H1 (cell line): ENCODE data around the gene HILPDA. TPM values are rescaled to one million over a fixed set of nuclear protein-coding genes. Genes with fewer than 3 reads are reported as not detected.

ENCODE experiments used
- BACH1 ChIP-seq: IDR thresholded peaks from 2 replicates; pipeline ENCODE4 v1.6.1; 2012; ENCODE audit warnings: low read length, improper control_type of control experiment
- BCL11A ChIP-seq, 2 experiments: IDR thresholded peaks; one replicate each; pipeline ENCODE4 v1.6.1; 2011; ENCODE audit warnings: low read depth in 2 of 2, low read length in 2 of 2, mild to moderate bottlenecking in 2 of 2
- CBX5 ChIP-seq: fragments of 300-800, 300-1000 bp; sonication (generic); IDR thresholded peaks from 2 replicates; pipeline ENCODE4 v1.7.1; 2016; ENCODE audit warnings: antibody characterized with exemption, low read length, low read depth
- CBX8 ChIP-seq: fragments of 300-800, 300-1000 bp; sonication (generic); IDR thresholded peaks from 2 replicates; pipeline ENCODE4 v1.7.1; 2016; ENCODE audit warnings: low read depth, low read length, borderline replicate concordance
- CHD2 ChIP-seq: IDR thresholded peaks from 2 replicates; pipeline ENCODE4 v1.6.1; 2012; ENCODE audit warnings: low read length, improper control_type of control experiment
- CTCF ChIP-seq, 3 experiments: IDR thresholded peaks; 1 replicate in 2 of 3; 2 replicates in 1 of 3; pipeline versions ENCODE4 v1.5.1 to v1.6.1; 2011; ENCODE audit warnings: low read length in 3 of 3, mild to moderate bottlenecking in 3 of 3, inconsistent platforms in 2 of 3, low read depth in 1 of 3, moderate library complexity in 1 of 3; ENCODE audit not compliant: insufficient read depth in 1 of 3; ENCODE audit errors: control extremely low read depth in 1 of 3
- EGR1 ChIP-seq: IDR thresholded peaks from 2 replicates; pipeline ENCODE4 v1.6.1; 2011; ENCODE audit warnings: low read depth, low read length, borderline replicate concordance
- EZH2 ChIP-seq: fragments of 200-600 bp; sonication (generic); IDR thresholded peaks from 2 replicates; pipeline ENCODE4 v1.7.1; 2012; ENCODE audit warnings: low read depth, mild to moderate bottlenecking, moderate library complexity, low read length, inconsistent platforms; ENCODE audit not compliant: severe bottlenecking
- GTF2F1 ChIP-seq: IDR thresholded peaks from 2 replicates; pipeline ENCODE4 v1.6.1; 2012; ENCODE audit warnings: low read depth, low read length, improper control_type of control experiment, borderline replicate concordance
- HDAC6 ChIP-seq: IDR thresholded peaks from one replicate; pipeline ENCODE4 v1.7.1; 2012; ENCODE audit warnings: low read depth, mild to moderate bottlenecking, inconsistent platforms, low read length, moderate library complexity
- MAFK ChIP-seq: IDR thresholded peaks from 2 replicates; pipeline ENCODE4 v1.6.1; 2012; ENCODE audit warnings: low read depth, mild to moderate bottlenecking, improper control_type of control experiment, low read length
- NRF1 ChIP-seq: IDR thresholded peaks from 2 replicates; pipeline ENCODE4 v1.6.1; 2011; ENCODE audit warnings: mild to moderate bottlenecking, low read depth, low read length, improper control_type of control experiment
- PHF8 ChIP-seq: fragments of 200-600 bp; sonication (generic); conservative IDR thresholded peaks from 2 replicates; pipeline ENCODE4 v1.7.1; 2012; ENCODE audit warnings: low read depth, mild to moderate bottlenecking, inconsistent platforms, low read length, moderate library complexity
- POLR2AphosphoS5 ChIP-seq: IDR thresholded peaks from 2 replicates; pipeline ENCODE4 v1.6.1; 2011; ENCODE audit warnings: low read depth, low read length
- POU5F1 ChIP-seq: IDR thresholded peaks from 2 replicates; pipeline ENCODE4 v1.6.1; 2011; ENCODE audit warnings: low read depth, mild to moderate bottlenecking, low read length, moderate library complexity
- RAD21 ChIP-seq, 2 experiments: IDR thresholded peaks in 1 of 2; conservative IDR thresholded peaks in 1 of 2; 2 replicates each; pipeline ENCODE4 v1.6.1; 2011; ENCODE audit warnings: low read depth in 2 of 2, low read length in 2 of 2, improper control_type of control experiment in 1 of 2, inconsistent platforms in 1 of 2, mild to moderate bottlenecking in 1 of 2, moderate library complexity in 1 of 2
- RBBP5 ChIP-seq: IDR thresholded peaks from 2 replicates; pipeline ENCODE4 v1.7.1; 2012; ENCODE audit warnings: low read depth, mild to moderate bottlenecking, inconsistent platforms, low read length, moderate library complexity, borderline replicate concordance
- SAP30 ChIP-seq: fragments of 300-600 bp; sonication (generic); IDR thresholded peaks from 2 replicates; pipeline ENCODE4 v1.7.1; 2012; ENCODE audit warnings: low read length, moderate library complexity, mild to moderate bottlenecking, inconsistent platforms; ENCODE audit not compliant: insufficient read depth, insufficient replicate concordance
- SIRT6 ChIP-seq: IDR thresholded peaks from one replicate; pipeline ENCODE4 v1.7.1; 2012; ENCODE audit warnings: low read length, inconsistent platforms
- SP4 ChIP-seq: IDR thresholded peaks from 2 replicates; pipeline ENCODE4 v1.6.1; 2012; ENCODE audit warnings: low read length, inconsistent platforms
- SRF ChIP-seq: IDR thresholded peaks from 2 replicates; pipeline ENCODE4 v1.6.1; 2011; ENCODE audit warnings: mild to moderate bottlenecking, low read depth, low read length, moderate library complexity
- SUZ12 ChIP-seq: fragments of 200-600 bp; sonication (generic); IDR thresholded peaks from 2 replicates; pipeline ENCODE4 v1.6.1; 2012; ENCODE audit warnings: mild to moderate bottlenecking, inconsistent platforms, low read length, moderate library complexity, mixed read lengths
- TAF1 ChIP-seq: IDR thresholded peaks from 2 replicates; pipeline ENCODE4 v1.6.1; 2011; ENCODE audit warnings: mild to moderate bottlenecking, low read depth, low read length
- TAF7 ChIP-seq: optimal IDR thresholded peaks from 2 replicates; pipeline ENCODE3; 2011; ENCODE audit warnings: low read depth, mild to moderate bottlenecking, inconsistent platforms, low read length, moderate library complexity, borderline replicate concordance
- YY1 ChIP-seq: IDR thresholded peaks from 2 replicates; pipeline ENCODE4 v1.6.1; 2011; ENCODE audit warnings: low read depth, mild to moderate bottlenecking, low read length
- polyA plus RNA-seq, 7 experiments: library from polyadenylated mRNA; depleted of rRNA in 3 of 7; stranded (reverse) in 5 of 7; unstranded in 2 of 7; fragments of >200 nt in 5 of 7; fragments of 200-250 nt in 2 of 7; gene quantifications; 1 replicate in 5 of 7; 2 replicates in 1 of 7; 4 replicates in 1 of 7; pipeline versions ENCODE4 v1.2.1 to v1.2.3, GENCODE V29; 2011 to 2013; ENCODE audit warnings: missing spikeins in 2 of 7, mixed read lengths in 2 of 7
- total RNA-seq: library from RNA; stranded (reverse); fragmentation: NEBNext Ultra II Directional; extraction: Animal tissue kit (Norgen Biotek cat#: 25700); gene quantifications from 2 replicates; pipeline ENCODE4 v1.2.1, GENCODE V29; 2021

The HILPDA gene
- total and polyA plus RNA-seq, 2 of the 8 experiments (the other 6 are each of a cell fraction or from before 2014, with no cell fraction given) = 35.6 to 80.0 TPM

- no peak for TF ChIP-seq TAF7
- TF ChIP-seq HDAC6 = no peak
- TF ChIP-seq RBBP5 = no peak
- no peak for TF ChIP-seq TAF1
- TF ChIP-seq NRF1 = no peak
- no peak for TF ChIP-seq POU5F1
- TF ChIP-seq CHD2 = no peak
- no peak for TF ChIP-seq SIRT6
- no peak for TF ChIP-seq GTF2F1
- no peak for TF ChIP-seq SP4
- TF ChIP-seq PHF8 = no peak
- 0 out of 2 replicates have a peak, but pooled peaks have one; percentile 38 for TF ChIP-seq YY1
- no peak for TF ChIP-seq CBX5
- TF ChIP-seq RAD21 (IDR thresholded peaks at IDR 0.05 in 1 of 2, conservative IDR thresholded peaks at IDR 0.05 in 1 of 2; ENCODE audit: low read depth in 2 of 2, low read length in 2 of 2) = peak; percentile 86 to 88
- TF ChIP-seq SUZ12 = no peak
- no peak for TF ChIP-seq MAFK
- TF ChIP-seq SAP30 = no peak
- TF ChIP-seq SRF = no peak
- TF ChIP-seq BCL11A (IDR thresholded peaks at IDR 0.05; ENCODE audit: low read depth in 2 of 2, low read length in 2 of 2) = no peak
- TF ChIP-seq EZH2 = no peak
- TF ChIP-seq EGR1 = no peak
- peak; percentile 92 to 95 (median 93) for TF ChIP-seq CTCF (IDR thresholded peaks at IDR 0.05; ENCODE audit: control extremely low read depth in 1 of 3, insufficient read depth in 1 of 3, low read depth in 1 of 3, low read length in 3 of 3)
- TF ChIP-seq BACH1 = no peak
- no peak for TF ChIP-seq POLR2AphosphoS5
- no peak for TF ChIP-seq CBX8
Measured at GRCh38 chr7:128425850-128426249, 29.8 kb upstream of the HILPDA start (continued).
